IMR-90 (cell line): ENCODE data around the gene SYT6. TPM values are rescaled to one million over a fixed set of nuclear protein-coding genes. Genes with fewer than 3 reads are reported as not detected.

Source experiments
- ATAC-seq: fragments of 200-7000 bp; cut with Tn5 transposase; 2 replicates; pipeline ENCODE4 v1.9.1; 2020; ENCODE audit warnings: low read depth, mild to moderate bottlenecking, moderate library complexity
- BruUV-seq: library from RNA; stranded (reverse); fragments of 400-500 nt; replicated peaks from 2 replicates; lab custom pipeline; 2021; lab: Mats Ljungman, UMichigan
- CTCF ChIA-PET: fragments of 300-600 bp; formaldehyde crosslinking; extraction: SDS; loops from one replicate; lab custom pipeline; 2021; ENCODE audit warnings: antibody characterized with exemption; lab: Yijun Ruan, JAX
- POLR2A ChIA-PET: fragments of 300-600 bp; sonication (Branson Sonifier 250); formaldehyde crosslinking; loops from one replicate; lab custom pipeline; 2022; ENCODE audit warnings: antibody characterized with exemption; ENCODE audit not compliant: unreplicated experiment; lab: Charles Lee
- DNase-seq: peaks from one replicate; pipeline ENCODE4 v3.0.0; 2013
- H2AFZ ChIP-seq: replicated peaks from 2 replicates; pipeline ENCODE3; 2013; ENCODE audit warnings: low read length, mild to moderate bottlenecking; ENCODE audit not compliant: poor library complexity
- H2AK5ac ChIP-seq: 2 replicates; pipeline ENCODE4 v1.6.1; 2013; ENCODE audit warnings: low read depth, low read length, inconsistent platforms
- H2AK9ac ChIP-seq: replicated peaks from 2 replicates; pipeline ENCODE3; 2013; ENCODE audit warnings: mild to moderate bottlenecking, low read depth, low read length, moderate library complexity; ENCODE audit not compliant: poor library complexity
- H2BK120ac ChIP-seq: 2 replicates; pipeline ENCODE4 v1.6.1; 2013; ENCODE audit warnings: low read depth, low read length, inconsistent platforms
- H2BK15ac ChIP-seq: 3 replicates; pipeline ENCODE4 v1.6.1; 2013; ENCODE audit warnings: low read depth, low read length, inconsistent platforms
- H2BK20ac ChIP-seq: 2 replicates; pipeline ENCODE4 v1.6.1; 2013; ENCODE audit warnings: low read depth, mild to moderate bottlenecking, inconsistent platforms, low read length, moderate library complexity
- H2BK5ac ChIP-seq: 2 replicates; pipeline ENCODE4 v1.6.1; 2013; ENCODE audit warnings: mild to moderate bottlenecking, low read depth, low read length, inconsistent platforms; ENCODE audit not compliant: poor library complexity, severe bottlenecking
- H3K14ac ChIP-seq: replicated peaks from 2 replicates; pipeline ENCODE4 v1.6.1; 2013; ENCODE audit warnings: low read depth, low read length, inconsistent platforms
- H3K18ac ChIP-seq: 2 replicates; pipeline ENCODE4 v1.6.1; 2013; ENCODE audit warnings: low read depth, low read length, control low read depth
- H3K23ac ChIP-seq: 2 replicates; pipeline ENCODE4 v1.6.1; 2013; ENCODE audit warnings: low read depth, low read length, inconsistent platforms
- H3K27ac ChIP-seq: 2 replicates; pipeline ENCODE4 v1.5.1; 2013; ENCODE audit warnings: mild to moderate bottlenecking, control low read depth, low read length; ENCODE audit not compliant: insufficient read depth
- H3K27me3 ChIP-seq: 2 replicates; pipeline ENCODE4 v1.6.1; 2013; ENCODE audit warnings: low read length; ENCODE audit not compliant: control insufficient read depth, insufficient read depth
- H3K36me3 ChIP-seq: 2 replicates; pipeline ENCODE4 v1.6.1; 2013; ENCODE audit warnings: low read length, mixed read lengths; ENCODE audit not compliant: control insufficient read depth, insufficient read depth
- H3K4ac ChIP-seq: 2 replicates; pipeline ENCODE4 v1.6.1; 2013; ENCODE audit warnings: low read depth, low read length, inconsistent platforms
- H3K4me1 ChIP-seq: 2 replicates; pipeline ENCODE4 v1.6.1; 2013; ENCODE audit warnings: low read length, mixed read lengths; ENCODE audit not compliant: control insufficient read depth, insufficient read depth
- H3K4me2 ChIP-seq: 2 replicates; pipeline ENCODE4 v1.6.1; 2013; ENCODE audit warnings: low read depth, mild to moderate bottlenecking, control low read depth, low read length, moderate library complexity
- H3K4me3 ChIP-seq: 2 replicates; pipeline ENCODE4 v1.5.1; 2013; ENCODE audit warnings: low read depth, mild to moderate bottlenecking, control low read depth, low read length, moderate library complexity; ENCODE audit not compliant: insufficient read depth
- H3K56ac ChIP-seq: 2 replicates; pipeline ENCODE4 v1.6.1; 2013; ENCODE audit warnings: low read length, inconsistent platforms; ENCODE audit not compliant: insufficient read depth; ENCODE audit errors: extremely low read depth
- H3K79me1 ChIP-seq, 2 experiments: 2 replicates each; pipeline ENCODE4 v1.6.1; 2013; ENCODE audit warnings: low read length in 2 of 2, inconsistent platforms in 1 of 2, low read depth in 1 of 2
- H3K9ac ChIP-seq: 2 replicates; pipeline ENCODE4 v1.6.1; 2013; ENCODE audit warnings: low read depth, low read length, control low read depth
- H3K9me1 ChIP-seq: 2 replicates; pipeline ENCODE4 v1.6.1; 2013; ENCODE audit warnings: low read length, inconsistent platforms; ENCODE audit not compliant: insufficient read depth
- H3K9me3 ChIP-seq: 2 replicates; pipeline ENCODE4 v1.6.1; 2013; ENCODE audit warnings: low read length; ENCODE audit not compliant: control insufficient read depth, insufficient read depth
- H4K20me1 ChIP-seq: 2 replicates; pipeline ENCODE4 v1.6.1; 2013; ENCODE audit warnings: low read length, inconsistent platforms; ENCODE audit not compliant: insufficient read depth
- H4K5ac ChIP-seq: 2 replicates; pipeline ENCODE4 v1.6.1; 2013; ENCODE audit warnings: mild to moderate bottlenecking, low read depth, low read length, control low read depth
- H4K8ac ChIP-seq, 2 experiments: 2 replicates each; pipeline ENCODE4 v1.6.1; 2013; ENCODE audit warnings: low read depth in 2 of 2, low read length in 2 of 2, control low read depth in 1 of 2, inconsistent platforms in 1 of 2
- H4K91ac ChIP-seq: 2 replicates; pipeline ENCODE4 v1.6.1; 2013; ENCODE audit warnings: low read depth, low read length, inconsistent platforms; ENCODE audit not compliant: insufficient read depth
- POLR2A ChIP-seq: IDR thresholded peaks from 2 replicates; pipeline ENCODE4 v1.6.1; 2012; ENCODE audit warnings: mild to moderate bottlenecking, low read depth, low read length
- RCOR1 ChIP-seq: IDR thresholded peaks from 2 replicates; pipeline ENCODE4 v1.6.1; 2012; ENCODE audit warnings: mild to moderate bottlenecking, low read length, improper control_type of control experiment; ENCODE audit not compliant: insufficient replicate concordance
- SMC3 ChIP-seq: fragments of 150-350 bp; IDR thresholded peaks from 2 replicates; pipeline ENCODE4 v1.6.1; 2016; ENCODE audit warnings: low read depth, mild to moderate bottlenecking, antibody characterized with exemption, low read length, moderate library complexity
- WGBS, 2 experiments: methylation state at CpG; one replicate each; pipeline versions ENCODE4 v1.1.5 to v1.1.7; 2013; ENCODE audit warnings: missing lambda C conversion rate in 2 of 2; ENCODE audit not compliant: insufficient read length in 1 of 2; ENCODE audit errors: extremely low coverage in 2 of 2; 5-methylcytosine and 5-hydroxymethylcytosine counted together
- dilution Hi-C: fragments of 300-500 bp; cut with HindIII; formaldehyde crosslinking; loops from one replicate; pipeline ENCODE4 v1.14.3; 2018; ENCODE audit warnings: low sequenced_read_pairs; ENCODE audit not compliant: unreplicated experiment
- in situ Hi-C: fragments of 300-500 bp; cut with MboI; formaldehyde crosslinking; loops from 3 replicates; pipeline ENCODE4 v1.14.3; 2019; ENCODE audit warnings: low sequenced_read_pairs, inconsistent platforms, mixed read lengths
- intact Hi-C: fragments of 100-400 bp; cut with micrococcal nuclease; formaldehyde crosslinking; loops from 2 replicates; pipeline ENCODE4 v1.10.0; 2022
- polyA plus RNA-seq, 3 experiments: library from polyadenylated mRNA; depleted of rRNA; stranded (reverse); fragments of >200 nt; gene quantifications; 2 replicates each; pipeline ENCODE4 v1.2.3, GENCODE V29; 2012; ENCODE audit warnings: low replicate concordance in 1 of 3
- total RNA-seq: library from RNA; depleted of rRNA; stranded (reverse); fragments of >200 nt; gene quantifications from 2 replicates; pipeline ENCODE4 v1.2.3, GENCODE V29; 2012

The SYT6 gene
- total and polyA plus RNA-seq, 2 of the 4 experiments (the other 2 are of a cell fraction), result not detected

DNA sequence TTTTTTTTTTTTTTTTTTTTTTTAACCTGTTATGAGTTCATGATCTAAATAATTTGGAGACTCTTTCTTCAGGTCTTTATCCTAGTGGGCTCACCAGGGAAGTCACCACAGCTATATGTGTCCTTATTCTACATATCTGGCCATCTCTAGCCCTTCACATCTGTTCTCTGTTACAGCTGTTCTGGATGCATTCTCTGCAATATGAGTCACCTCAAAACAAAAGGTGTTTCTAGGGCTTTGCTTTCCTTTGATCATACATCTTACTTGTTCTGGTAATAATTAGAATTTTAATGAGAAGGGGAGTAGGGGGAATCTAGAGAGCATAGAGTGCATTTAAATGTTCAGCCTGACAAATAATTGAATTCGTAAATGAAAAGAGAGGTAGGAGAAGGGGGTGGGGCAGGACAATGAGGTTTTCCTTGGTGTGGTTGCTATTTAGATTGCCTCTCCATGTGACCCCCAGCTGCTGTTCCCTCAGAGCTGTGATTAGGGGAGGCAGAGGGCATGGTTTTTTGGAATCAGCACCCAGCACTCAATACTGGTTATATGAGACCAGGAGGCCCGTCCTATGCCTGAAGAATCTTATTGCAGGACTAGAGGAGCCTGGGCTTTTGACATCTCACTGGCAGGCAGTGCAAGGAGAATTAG is 8.0 kb downstream of the SYT6 start:
- dilution Hi-C loops (no loop called here), in situ Hi-C loops (no loop called here), intact Hi-C loops (no loop called here)
- Histone ChIP-seq H3K4ac (no peak overlapping the region), H3K23ac (no peak overlapping the region), H3K4me2 (no peak overlapping the region), H4K20me1 (no peaks in the 10 kb centered on the region), H4K8ac (no peak overlapping the region), H2BK15ac (no peak overlapping the region), H2BK5ac (no peak overlapping the region), H3K4me3 (no peak overlapping the region), H3K14ac (no peak overlapping the region), H3K27me3 (peaks cover 27% of the 10 kb centered on the region), H3K4me1 (no peaks in the 10 kb centered on the region), H2AK9ac (no peak overlapping the region), H2AK5ac (no peak overlapping the region), H2BK120ac (no peak overlapping the region), H3K79me1 (no peaks in the 10 kb centered on the region), H3K56ac (no peak overlapping the region), H3K18ac (no peak overlapping the region), H2BK20ac (no peak overlapping the region), H3K36me3 (no peaks in the 10 kb centered on the region), H2AFZ (no peak overlapping the region), H4K91ac (no peak overlapping the region), H3K27ac (no peak overlapping the region), H3K9ac (no peak overlapping the region), H3K9me3 (no peaks in the 10 kb centered on the region), H3K9me1 (no peaks in the 10 kb centered on the region), H4K5ac (no peak overlapping the region)
- BruUV-seq, result no TSS peak
- POLR2A ChIA-PET, result no interaction called here
- DNase-seq, result no peak
- no CpG with 5 or more reads among the region's 2 CpGs for WGBS, 2 experiments
- ATAC-seq, result no peak
- CTCF ChIA-PET, result interaction anchor here (0.6 kb wide), 1 partner anchor 555 kb away, joined by 7 read pairs; no protein-coding TSS in a partner anchor
- no peak for TF ChIP-seq SMC3
- no peak for TF ChIP-seq RCOR1
- no peak for TF ChIP-seq POLR2A
